GM18502 (cell line): Measurements from ENCODE around the gene TACC3.

Source experiments
- ATAC-seq: cut with Tn5 transposase; IDR thresholded peaks from one replicate; pipeline ENCODE4 v1.9.1; 2021; ENCODE audit warnings: mild to moderate bottlenecking; ENCODE audit not compliant: unreplicated experiment, poor library complexity

Gene TACC3

DNA sequence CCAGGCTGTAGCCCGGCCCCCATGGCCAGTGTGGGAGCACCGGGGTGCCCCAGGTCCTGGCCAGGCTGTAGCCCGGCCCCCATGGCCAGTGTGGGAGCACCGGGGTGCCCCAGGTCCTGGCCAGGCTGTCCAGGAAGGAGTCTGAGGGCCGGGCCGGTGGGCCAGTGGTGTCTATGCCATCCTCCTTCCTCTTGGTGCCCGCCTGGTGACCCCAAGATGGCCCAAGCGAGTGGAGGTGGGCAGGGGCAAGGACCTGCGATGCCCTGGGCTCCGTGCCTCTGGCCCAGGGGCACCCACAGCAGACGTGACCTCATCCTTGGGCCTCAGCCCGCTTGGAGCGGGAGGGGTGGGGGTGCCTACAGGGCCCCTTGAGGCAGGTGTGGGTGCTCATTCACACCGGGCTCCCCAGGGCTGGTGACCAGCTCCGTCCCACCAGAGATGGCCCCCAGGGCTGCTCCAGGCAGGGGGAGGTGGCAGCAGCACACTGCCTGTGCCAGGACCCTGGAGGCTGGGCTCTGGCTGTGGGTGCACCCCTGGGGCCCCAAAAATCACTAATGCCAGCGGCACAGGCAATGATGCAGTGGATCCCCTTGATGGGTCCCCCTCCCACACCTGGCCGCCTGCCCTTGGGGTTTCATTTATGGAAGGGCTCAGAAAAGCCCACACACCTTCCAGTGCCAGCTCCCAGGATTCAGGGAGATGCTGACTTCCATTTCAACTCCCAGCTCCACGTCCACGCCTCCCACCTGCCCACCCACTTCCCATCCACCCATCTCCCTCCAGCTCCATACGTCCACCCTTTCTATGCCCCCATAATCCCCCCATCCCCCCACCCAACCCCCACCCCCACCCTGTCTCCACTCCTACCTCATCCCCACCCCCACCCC lies 35.8 kb downstream of the TACC3 start:
- ATAC-seq: no peak

DNA sequence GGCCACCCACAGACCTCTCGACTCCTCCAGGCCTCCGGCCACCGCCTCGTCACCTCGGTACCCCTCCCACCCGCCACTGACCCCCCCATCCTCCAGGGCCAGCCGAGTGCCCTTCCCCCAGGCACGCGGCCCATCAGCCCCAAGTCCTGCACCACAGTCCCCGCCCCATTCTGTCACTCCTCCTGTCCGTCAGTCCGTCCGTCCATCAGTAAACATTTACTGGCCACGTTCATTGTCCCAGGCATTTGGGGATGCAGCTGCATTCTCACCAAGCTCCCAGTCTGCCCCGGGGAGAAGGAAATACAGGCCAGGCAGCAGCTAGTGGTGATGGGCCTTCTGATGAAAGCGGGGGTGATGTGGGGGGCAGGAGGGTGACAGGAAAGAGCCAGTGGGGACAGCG lies 36.5 kb downstream of the TACC3 start:
- no peak for ATAC-seq

DNA sequence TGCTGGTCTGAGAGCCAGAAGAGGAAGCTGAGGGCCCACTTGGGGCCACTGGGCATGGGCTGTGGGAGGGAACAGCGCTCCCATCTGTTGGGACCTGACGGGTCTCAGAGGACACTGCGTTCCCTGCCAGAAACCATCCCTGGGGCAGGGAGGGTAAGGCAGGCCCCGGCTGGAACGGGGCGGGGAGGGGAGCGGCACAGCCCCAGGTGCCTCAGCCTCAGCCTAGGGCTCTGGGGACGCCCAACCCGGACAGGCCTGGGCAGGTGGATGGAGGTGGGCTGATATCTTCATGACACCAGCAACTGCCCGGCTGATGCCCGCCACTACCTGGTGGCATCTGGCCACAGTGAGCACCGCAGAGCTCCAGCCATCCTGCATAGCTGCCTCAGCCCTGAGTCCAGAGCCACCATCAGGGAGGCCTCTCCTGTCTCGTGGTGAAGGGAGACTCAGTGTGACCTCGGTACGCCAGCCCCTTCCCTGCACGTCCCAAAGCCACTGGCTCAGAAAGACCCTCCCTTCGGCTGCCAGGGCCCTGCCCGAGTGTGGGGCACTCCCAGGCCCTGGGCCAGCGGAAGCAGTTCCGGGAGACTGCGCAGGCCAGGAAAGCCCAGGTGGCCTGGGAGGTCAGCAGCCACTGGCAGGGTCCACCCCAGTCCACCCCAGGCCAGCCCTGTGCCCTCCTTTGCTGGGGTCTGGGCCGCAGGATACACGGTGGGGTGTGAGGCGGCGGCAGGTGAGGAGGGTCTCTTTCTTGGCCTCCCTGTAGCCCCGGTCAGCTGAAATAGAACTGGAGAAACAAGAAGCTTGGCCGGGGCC lies 37.2 kb downstream of the TACC3 start:
- no peak for ATAC-seq

DNA sequence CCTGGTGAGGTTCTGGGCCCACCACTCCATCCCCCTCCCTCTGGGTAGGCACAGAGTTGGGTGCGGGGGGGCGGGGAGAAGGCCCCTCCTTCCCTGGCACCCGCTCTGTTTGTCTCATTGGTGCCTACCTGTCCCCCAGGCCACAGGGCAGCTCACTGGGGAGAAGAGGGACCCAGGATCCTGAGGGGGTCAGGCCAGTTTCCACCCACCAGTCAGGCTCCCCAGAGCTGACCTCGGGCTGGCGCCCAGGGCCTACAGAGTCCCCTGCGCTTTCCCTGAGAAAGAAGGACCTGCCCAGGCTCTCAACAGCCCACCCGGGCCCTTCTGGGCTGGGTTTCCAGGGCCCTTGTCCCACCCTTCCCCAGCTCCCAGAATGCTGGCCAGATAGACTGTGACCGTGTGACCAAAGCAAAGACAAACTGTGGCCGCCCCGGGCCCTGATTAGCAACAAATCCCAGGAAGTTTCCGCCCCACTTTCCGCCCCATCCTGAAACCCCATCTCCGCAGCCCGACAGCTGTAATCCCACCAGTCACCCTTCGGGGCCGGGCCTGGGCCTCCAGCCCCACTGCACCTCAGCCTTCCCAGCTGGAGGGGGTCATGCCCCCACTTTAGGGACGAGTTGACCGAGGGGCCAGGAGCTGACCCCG lies 38.0 kb downstream of the TACC3 start:
- no peak for ATAC-seq

DNA sequence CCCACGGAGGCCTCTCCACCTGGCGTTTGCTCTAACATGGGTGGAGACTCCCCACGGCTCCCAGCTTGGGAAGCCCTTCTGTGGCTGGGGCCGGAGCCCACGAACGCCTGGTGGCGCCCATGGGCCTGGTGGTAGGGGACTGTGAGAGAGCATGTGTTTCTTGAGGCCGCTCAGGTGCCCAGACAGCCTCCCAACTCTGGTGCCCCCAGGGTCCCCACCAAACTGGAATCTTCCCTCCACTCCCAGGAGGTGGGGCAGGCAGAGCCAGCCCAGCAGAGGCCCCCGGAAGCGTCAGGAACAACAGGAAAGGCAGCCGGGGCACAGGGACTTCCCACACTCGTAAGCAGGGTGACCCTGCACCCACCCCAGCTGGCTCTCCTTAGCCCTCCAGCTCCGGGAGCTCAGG lies 38.5 kb downstream of the TACC3 start:
- no peak for ATAC-seq

DNA sequence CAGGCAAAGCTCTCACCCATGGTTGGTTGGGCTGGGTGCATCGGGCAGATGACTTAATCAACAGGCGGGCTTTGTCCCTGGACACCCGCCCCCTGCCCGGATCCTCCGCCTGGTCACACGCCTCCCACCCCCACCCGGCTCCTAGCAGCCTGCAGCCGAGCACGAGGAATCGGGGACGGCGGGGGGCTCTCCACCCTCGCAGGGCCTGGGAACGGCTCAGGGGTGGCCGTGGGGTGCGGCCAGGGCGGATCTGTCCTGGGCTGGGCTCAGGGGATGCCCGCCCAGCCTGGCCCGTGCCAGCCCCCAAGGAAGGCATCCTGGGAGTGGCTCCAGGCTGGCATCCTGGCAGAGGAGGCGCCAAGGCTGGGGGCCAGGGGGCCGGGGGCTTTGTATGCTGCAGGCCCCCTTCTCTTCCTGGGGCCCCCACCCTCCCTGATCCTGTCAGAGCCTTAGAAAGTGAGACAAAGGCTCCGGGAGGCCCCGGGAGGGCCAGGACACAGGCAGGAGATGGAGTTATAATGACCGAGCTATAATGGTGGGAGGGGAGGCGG lies 39.3 kb downstream of the TACC3 start:
- no peak for ATAC-seq

DNA sequence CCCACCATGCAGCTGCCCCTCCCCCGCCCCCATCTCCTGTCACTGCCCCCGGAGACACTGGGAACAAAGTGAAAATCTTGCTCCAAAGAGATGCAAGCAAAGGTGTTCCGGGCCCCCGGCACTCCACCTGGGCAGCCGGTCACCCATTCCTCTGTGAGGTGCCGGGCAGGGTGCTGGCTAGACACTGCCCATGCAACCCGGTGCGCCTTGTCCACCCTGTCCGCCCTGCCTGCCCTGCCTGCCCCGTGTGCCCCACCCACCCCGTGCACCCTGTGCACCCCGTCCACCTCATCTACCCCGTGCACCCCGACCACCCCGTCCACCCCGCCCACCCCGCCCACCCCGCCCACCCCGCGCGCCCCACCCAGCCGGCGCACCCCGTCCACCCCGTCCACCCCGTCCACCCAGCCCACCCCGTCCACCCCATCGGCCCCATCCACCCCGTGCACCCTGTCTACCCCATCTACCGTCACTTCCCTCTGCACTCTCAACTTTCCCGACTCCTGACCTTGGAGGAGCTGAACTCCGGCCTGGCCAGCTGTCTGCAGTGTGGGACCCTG lies 39.9 kb downstream of the TACC3 start:
- no peak for ATAC-seq

DNA sequence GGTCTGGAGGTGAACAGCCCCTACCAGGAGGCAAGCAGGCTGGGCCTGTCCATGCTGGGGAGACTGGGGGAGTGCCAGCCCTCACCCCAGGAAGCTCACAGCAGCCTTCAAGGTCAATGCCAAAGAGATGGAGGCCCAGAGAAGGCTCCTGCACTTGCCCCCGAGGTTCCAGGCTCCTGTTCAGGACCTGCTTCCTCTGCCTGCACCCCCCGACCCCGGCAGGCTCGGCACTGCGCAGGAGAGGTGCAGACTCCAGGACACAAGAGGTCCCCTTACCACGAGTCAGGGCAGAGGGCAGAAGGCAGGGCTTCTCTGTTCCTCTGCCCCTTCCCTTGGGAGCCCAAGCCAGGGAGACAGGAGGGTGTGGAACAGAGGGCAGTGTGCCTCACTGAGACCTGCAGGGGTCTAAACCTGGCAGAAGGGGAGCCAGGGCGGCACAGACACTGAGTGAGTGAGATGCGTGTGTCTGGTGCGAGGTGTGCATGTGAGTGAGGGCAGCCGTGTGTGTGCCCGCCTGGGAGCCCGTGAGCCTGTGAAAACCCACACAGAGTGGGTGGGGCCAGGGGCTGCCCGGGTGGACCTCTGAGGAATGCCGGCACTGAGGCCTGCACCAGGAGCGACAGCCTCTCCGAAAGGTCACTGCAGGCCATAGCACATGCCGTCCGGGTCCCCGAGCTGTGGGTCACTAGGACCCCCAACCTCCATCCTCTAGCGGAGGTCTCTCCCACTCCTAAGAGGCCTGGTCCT lies 41.1 kb downstream of the TACC3 start:
- no peak for ATAC-seq

DNA sequence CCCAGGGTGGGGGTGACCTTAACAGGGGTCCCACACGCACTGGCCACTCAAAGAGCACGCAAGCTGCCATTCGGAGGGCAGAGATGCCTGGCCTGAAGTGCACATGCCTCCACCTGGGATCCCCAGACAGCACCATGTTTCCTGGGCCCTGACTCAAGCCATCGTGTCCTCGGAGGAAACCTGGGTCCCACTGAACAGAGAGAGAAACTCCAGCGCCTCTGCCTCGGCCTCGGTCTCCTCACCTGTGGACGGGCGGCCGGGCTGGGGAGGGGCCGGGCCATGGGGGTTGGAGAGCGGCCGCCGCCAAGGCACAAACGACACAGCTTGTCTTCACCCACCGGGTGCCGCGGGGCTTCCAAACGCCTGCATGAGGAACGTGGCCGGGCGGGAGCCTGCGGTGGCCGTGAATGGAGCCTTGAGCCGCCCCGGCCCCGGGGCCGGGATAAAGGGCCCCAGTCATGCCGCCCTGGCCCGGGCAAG lies 41.8 kb downstream of the TACC3 start:
- ATAC-seq: no peak

DNA sequence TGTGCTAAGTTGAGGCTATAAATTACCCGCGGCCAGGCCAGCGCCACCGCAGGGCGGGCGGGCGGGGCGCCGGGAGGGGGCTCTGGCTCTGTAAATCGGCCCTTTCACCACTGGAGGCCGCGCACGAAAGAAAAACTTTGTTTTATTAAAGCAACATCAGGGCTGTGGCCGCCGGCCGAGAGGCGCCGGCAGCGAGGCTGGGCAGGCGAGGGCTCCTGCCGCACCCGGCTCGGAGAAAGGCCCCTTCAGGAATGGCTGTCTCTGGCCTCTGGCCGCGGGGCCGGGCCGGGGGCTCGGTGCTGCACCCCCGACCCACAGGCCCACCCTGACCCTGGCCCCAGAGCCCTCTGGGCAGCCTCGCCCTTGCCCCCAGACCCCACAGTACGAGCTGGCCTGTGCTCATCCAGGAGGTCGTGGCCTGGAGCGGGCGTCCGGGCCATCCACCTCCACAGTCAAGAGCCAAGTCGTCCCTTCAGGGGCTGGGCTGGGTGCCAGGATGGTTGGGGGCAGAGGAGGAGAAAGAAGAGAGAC lies 42.3 kb downstream of the TACC3 start:
- no peak for ATAC-seq

DNA sequence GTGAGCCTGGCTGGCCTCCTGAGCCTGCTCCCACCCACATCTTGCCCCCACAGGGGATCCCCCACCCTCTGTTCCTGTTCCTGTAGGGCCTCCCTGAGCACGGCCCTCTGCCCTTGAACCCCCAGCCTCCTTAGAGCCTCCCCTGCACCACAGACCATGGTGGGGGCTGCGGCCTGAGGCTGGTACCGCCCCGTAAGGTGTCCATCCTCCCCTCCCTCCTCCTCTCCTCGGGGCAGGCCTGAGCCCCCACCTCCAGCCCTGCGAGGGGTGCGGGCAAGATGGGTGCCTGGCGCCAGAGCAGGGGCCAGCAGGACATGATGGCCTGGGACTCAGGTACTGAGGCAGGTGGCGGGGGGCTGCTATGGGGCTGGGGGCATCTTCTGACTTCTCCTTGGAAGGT lies 43.3 kb downstream of the TACC3 start:
- no peak for ATAC-seq

DNA sequence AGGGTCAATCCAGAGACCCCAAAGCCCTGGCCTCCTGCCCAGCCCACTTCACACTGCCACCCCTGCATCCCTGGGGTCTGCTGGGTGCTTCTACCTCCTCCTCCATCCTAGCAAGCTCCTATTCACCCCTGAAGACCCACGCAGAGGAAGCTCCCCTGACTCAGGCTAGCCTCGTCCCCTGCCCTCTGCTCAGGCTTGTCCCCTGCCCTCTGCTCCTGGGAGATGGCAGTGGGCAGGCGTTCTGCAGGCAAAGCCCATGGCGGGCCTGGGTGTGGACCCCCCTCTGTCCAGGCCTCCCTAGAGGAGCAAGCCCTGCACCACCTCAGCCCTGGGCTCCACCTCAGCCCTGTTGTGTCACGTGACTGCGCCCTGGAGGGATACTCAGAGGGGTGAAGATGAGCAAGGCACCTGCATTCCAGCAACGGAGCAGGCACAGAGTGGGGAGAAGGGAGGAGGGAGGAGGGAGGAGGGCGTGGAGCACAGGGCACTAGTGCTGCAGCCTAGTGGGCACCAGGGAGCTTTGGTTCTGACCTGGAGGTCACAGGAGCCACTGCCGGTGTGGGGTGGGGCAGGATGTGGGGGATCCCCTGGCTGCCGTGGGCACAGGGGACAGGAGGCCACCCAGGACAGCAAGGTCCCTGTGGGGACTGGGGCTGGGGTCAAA lies 44.2 kb downstream of the TACC3 start:
- no peak for ATAC-seq

DNA sequence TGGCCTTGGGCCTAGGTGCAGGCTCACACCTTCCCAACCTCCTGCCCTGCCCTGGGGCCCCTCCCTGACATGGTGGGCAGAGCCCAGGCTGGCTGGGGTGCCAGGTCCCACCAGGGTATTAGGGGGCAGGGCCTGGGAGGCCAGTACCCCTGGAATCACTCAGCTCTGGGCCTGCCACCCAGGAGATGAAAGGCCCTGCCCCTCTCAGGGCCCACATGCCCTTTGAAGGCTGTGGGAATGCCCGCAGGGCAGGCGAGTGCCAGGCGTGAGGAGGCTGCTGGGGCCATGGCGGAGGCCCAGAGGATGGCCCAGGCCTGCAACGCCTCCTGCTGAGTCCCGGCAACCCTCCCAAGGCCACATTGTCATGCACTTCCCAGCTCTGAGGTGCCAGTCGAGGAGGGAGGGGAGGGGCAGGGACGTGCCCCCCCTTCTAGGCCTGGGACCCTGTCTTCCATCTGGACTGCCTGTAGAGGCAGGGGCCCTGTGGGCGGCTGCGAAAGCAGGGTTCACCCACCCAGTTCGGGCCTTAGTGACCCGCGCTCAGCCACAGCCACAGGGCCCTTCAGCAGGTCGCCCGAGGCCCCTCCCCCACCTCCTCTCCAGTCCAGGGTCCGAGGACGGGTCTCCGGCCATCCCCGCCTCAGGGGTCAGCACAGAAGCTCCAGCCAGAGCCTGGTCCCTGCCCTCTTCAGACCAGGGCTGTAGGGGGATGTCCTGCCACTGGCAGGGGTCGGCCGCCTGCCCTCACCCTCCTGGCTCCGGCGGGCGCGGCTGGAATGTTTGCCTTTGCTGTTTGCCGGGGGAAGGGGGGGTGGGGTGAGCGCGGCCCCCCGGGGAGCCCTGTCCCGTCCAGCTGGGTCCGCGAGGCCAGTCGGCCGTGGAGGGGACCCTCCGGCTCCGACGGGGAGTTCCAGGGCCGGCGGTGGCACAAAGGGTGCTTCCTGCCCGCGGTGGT lies 45.1 kb downstream of the TACC3 start:
- ATAC-seq: no peak

DNA sequence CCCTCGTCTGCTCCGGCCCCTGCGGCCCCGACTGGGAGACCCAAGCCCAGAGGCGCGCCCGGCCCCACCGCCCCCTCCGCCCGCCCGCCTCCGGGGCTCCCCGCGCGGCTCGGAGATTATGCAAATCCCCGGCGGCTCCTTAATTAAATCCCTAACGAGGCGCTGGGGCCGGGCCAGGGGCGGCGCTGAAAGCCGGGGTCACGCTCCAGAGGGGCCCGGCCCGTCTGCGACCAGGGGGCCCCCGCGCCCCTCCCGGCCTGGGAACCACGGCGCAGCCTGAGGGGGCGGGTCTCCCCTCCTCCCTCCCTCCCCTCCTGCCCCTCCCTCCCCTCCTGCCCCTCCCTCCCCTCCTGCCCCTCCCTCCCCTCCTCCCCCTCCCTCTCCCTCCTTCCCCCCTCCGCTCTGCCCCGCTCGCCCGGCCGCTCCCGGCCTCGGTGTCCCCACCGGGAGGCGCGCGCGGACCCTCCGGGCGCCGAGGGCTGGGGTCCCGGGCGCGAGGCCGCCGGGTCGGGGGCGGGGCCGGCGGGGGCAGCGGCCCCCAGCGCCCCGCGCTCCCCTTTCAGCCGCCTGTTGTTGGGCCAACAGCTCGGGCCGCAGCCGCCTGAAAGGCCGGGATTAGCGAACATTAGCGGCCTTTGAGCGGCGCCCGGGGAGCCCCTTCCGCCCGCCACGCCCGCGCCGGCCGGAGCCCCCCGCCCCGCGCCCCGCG lies 45.9 kb downstream of the TACC3 start:
- ATAC-seq: no peak

DNA sequence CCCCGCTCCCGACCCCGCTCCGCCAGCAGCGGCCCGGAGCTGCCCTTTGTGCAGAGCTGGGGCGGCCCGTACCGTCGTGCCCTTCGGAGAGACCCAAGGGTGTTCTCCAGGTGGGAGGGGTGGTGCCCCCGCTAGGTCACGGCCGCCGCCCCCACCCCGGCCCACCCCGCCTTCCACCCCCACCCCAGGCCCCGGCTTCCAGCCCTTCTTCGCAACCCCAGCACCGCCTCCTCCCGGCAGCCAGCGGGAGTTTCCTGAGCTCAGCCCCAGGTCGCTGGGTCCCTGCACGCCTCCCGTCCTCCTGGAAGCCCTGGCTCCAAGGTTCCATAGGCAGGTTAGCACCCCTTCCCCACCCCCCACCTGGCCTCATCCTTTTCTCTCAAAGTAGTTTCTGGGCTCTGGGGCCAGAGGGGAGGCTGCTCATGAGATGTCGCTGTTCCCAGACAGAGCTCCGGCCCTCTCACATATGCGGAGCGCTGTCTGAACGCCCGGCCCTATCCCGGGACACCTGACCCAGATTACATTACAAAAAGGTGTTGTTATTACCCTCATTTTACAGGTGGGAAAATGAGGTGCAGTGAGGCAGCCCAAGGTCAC lies 46.5 kb downstream of the TACC3 start:
- ATAC-seq: no peak

DNA sequence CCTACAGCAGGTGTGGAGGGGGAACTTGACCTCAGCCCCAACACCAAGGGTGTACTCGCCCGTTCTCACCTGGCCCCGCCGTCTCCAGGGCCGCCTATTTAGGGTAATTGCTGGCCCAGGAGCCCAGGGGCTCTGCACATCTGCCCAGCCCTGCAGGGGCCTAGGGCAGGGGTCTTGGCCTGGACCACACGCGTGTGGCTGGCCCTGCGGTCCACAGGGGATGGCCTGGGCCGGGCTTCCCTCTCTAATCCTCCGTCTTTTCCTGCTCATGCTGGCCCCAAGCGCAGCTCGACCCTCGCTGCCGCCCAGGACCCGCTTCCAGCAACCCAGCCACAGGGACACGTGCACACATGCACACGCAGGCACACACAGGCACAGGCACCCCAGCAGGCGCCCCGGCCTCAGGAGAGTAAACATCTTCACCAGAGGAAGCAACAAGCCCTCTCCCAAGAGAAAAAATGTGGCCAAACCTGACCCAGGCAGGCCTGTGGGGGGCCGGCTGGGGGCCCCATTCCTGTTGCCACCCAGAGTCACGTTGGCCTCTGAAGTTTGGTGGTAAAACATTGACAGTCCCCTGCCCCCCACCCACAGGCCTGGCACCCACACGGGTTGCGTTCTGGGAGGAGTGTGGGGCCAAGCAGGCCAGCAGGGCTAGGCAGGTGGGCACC lies 47.2 kb downstream of the TACC3 start:
- no peak for ATAC-seq
